Loucy (cell line): ENCODE data around the gene NDRG3.

Source experiments
- H2AFZ ChIP-seq: fragments of 200-600 bp; sonication (generic); 2 replicates; pipeline ENCODE4 v1.6.0; 2016; ENCODE audit warnings: antibody characterized with exemption, mild to moderate bottlenecking, low read length, moderate library complexity
- H3F3A ChIP-seq: fragments of 200-600 bp; 2 replicates; pipeline ENCODE4 v1.6.0; 2016; ENCODE audit warnings: antibody characterized with exemption, low read depth, mild to moderate bottlenecking
- H3K27me3 ChIP-seq: fragments of 200-600 bp; sonication (generic); 2 replicates; pipeline ENCODE4 v1.6.1; 2014; ENCODE audit warnings: low read length, mild to moderate bottlenecking; ENCODE audit not compliant: insufficient read depth, poor library complexity, severe bottlenecking
- H3K36me3 ChIP-seq: fragments of 200-600 bp; sonication (generic); 2 replicates; pipeline ENCODE4 v1.6.1; 2016; ENCODE audit warnings: low read length; ENCODE audit not compliant: insufficient read depth
- H3K4me1 ChIP-seq: fragments of 200-600 bp; sonication (generic); 2 replicates; pipeline ENCODE4 v1.5.1; 2014; ENCODE audit warnings: low read length, mild to moderate bottlenecking; ENCODE audit not compliant: insufficient read depth, poor library complexity, severe bottlenecking
- H3K4me2 ChIP-seq: fragments of 200-600 bp; sonication (generic); 2 replicates; pipeline ENCODE4 v1.6.0; 2014; ENCODE audit warnings: antibody characterized with exemption, low read length, low read depth, mild to moderate bottlenecking; ENCODE audit not compliant: poor library complexity, severe bottlenecking
- H3K4me3 ChIP-seq: fragments of 200-600 bp; sonication (generic); 2 replicates; pipeline ENCODE4 v1.5.1; 2014; ENCODE audit warnings: low read length, mild to moderate bottlenecking, mixed read lengths; ENCODE audit not compliant: poor library complexity, severe bottlenecking
- H3K79me2 ChIP-seq: fragments of 200-600 bp; sonication (generic); 2 replicates; pipeline ENCODE4 v1.6.1; 2014; ENCODE audit warnings: low read length; ENCODE audit not compliant: insufficient read depth
- H3K9ac ChIP-seq: fragments of 200-600 bp; sonication (generic); 2 replicates; pipeline ENCODE4 v1.6.0; 2014; ENCODE audit warnings: mild to moderate bottlenecking, low read depth, low read length, moderate library complexity; ENCODE audit not compliant: poor library complexity, severe bottlenecking
- H3K9me2 ChIP-seq: fragments of 200-600 bp; sonication (generic); replicated peaks from 2 replicates; pipeline ENCODE4 v1.6.1; 2016; ENCODE audit warnings: low read depth, low read length, mixed read lengths
- H3K9me3 ChIP-seq: fragments of 200-600 bp; sonication (generic); 2 replicates; pipeline ENCODE4 v1.6.1; 2014; ENCODE audit warnings: mild to moderate bottlenecking, antibody characterized with exemption, low read length, low read depth; ENCODE audit not compliant: insufficient read depth
- H4K20me1 ChIP-seq: fragments of 200-600 bp; sonication (generic); 2 replicates; pipeline ENCODE4 v1.6.0; 2014; ENCODE audit warnings: antibody characterized with exemption, low read length, mild to moderate bottlenecking; ENCODE audit not compliant: insufficient read depth, poor library complexity, severe bottlenecking
- EZH2phosphoT487 ChIP-seq: fragments of 200-600 bp; IDR thresholded peaks from 2 replicates; pipeline ENCODE4 v1.6.1; 2018; ENCODE audit warnings: antibody characterized with exemption, mild to moderate bottlenecking, moderate library complexity, borderline replicate concordance
- TF ChIP-seq, protein P1 (sequence below): fragments of 200-600 bp; sonication (generic); conservative IDR thresholded peaks from 2 replicates; pipeline ENCODE4 v1.5.1; 2014; ENCODE audit warnings: mild to moderate bottlenecking, antibody characterized with exemption, low read length

NDRG3 gene

DNA sequence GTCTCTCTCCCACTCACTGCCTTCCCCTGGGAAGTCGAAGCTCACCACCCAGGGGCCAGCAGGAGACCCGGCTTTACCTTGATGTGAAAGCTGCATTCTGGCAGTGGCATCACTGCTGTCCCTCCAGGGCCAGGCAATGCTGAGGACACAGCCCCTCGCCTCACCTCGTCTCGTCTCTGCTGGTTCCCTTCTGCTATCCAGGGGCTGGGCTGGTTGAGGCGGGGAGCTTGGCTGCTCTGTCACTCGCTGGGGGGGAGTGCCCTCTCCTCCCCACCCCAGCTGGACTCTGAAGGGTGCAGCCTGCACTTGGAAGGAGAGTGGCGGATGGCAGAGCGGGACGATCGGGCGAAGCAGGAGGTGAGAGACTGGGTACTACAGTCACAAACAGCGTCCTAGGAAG, 40.4 kb upstream of the NDRG3 start:
- Histone ChIP-seq H3K36me3 (peaks cover 10% of the 10 kb centered on the region; the same call in 1 of the 2 replicates), H3K4me1 (no peaks in the 10 kb centered on the region), H3K9me3 (no peaks in the 10 kb centered on the region)

DNA sequence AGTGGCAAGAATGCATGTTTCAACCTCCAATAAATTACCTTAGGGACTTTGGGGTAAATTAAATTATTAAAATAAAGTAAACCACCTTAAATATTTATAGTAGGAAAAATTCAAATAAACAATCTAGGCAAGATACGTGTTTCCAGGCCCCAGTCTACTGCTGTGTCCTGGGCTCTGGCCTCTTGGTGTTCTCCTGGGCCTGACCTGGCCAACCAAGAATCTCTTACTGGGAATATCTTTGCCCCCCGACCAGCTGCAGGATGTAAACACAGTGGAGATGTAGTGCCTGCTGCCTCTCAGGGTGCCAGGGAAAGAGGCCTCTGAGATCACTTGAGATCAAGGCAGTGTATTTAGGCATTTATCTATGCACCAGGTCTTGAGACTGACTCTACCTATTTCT, 39.4 kb upstream of the NDRG3 start:
- H2AFZ ChIP-seq = no peak overlapping the region
- H3K4me1 ChIP-seq = no peaks in the 10 kb centered on the region
- peaks cover 10% of the 10 kb centered on the region; the same call in 1 of the 2 replicates for H3K36me3 ChIP-seq
- no peak overlapping the region for H3K9ac ChIP-seq
- H3K9me2 ChIP-seq = no peaks in the 10 kb centered on the region
- H3K9me3 ChIP-seq = no peaks in the 10 kb centered on the region
- H3K4me2 ChIP-seq = no peak overlapping the region
- no peaks in the 10 kb centered on the region for H3K27me3 ChIP-seq
- H4K20me1 ChIP-seq = no peaks in the 10 kb centered on the region
- no peaks in the 10 kb centered on the region for H3F3A ChIP-seq
- TF ChIP-seq, protein P1, sequence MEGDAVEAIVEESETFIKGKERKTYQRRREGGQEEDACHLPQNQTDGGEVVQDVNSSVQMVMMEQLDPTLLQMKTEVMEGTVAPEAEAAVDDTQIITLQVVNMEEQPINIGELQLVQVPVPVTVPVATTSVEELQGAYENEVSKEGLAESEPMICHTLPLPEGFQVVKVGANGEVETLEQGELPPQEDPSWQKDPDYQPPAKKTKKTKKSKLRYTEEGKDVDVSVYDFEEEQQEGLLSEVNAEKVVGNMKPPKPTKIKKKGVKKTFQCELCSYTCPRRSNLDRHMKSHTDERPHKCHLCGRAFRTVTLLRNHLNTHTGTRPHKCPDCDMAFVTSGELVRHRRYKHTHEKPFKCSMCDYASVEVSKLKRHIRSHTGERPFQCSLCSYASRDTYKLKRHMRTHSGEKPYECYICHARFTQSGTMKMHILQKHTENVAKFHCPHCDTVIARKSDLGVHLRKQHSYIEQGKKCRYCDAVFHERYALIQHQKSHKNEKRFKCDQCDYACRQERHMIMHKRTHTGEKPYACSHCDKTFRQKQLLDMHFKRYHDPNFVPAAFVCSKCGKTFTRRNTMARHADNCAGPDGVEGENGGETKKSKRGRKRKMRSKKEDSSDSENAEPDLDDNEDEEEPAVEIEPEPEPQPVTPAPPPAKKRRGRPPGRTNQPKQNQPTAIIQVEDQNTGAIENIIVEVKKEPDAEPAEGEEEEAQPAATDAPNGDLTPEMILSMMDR = no peak
- no peak for TF ChIP-seq EZH2phosphoT487
- H3K4me3 ChIP-seq = no peak overlapping the region
- no peaks in the 10 kb centered on the region for H3K79me2 ChIP-seq

More for the DNA sequence above, 40.4 kb upstream of the NDRG3 start:
- Histone ChIP-seq H3K79me2 (no peaks in the 10 kb centered on the region), H2AFZ (no peak overlapping the region), H4K20me1 (no peaks in the 10 kb centered on the region), H3K9ac (no peak overlapping the region), H3K4me2 (no peak overlapping the region), H3K9me2 (no peaks in the 10 kb centered on the region), H3K4me3 (no peak overlapping the region), H3F3A (no peaks in the 10 kb centered on the region), H3K27me3 (no peaks in the 10 kb centered on the region)
- TF ChIP-seq EZH2phosphoT487 = no peak
- TF ChIP-seq, protein P1 = no peak

DNA sequence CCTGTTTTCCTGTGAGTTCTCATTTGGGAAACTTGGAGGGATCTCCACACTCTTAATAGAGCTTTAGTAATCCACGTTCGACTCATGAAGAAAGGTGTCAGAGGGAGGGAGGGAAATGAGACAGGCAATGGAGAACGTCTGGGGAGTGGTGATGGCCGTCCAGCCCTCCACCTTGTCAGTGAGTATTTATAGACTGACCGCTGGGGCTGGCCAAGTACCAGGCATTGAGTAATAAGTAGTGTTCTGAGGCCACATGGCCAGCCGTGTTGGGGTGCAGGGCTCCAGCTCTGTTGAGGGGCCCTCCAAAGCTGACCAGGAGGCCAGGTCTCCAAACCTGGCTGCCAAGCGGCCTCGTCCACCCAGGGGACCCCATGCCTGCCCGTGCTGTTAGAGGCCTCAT, 39.0 kb upstream of the NDRG3 start:
- H3K79me2 ChIP-seq = no peaks in the 10 kb centered on the region
- no peak overlapping the region for H3K9ac ChIP-seq
- no peaks in the 10 kb centered on the region for H3K27me3 ChIP-seq
- no peaks in the 10 kb centered on the region for H3K4me1 ChIP-seq
- H4K20me1 ChIP-seq = no peaks in the 10 kb centered on the region
- H2AFZ ChIP-seq = no peak overlapping the region
- no peak overlapping the region for H3K4me3 ChIP-seq
- no peak overlapping the region for H3K4me2 ChIP-seq
- H3K9me3 ChIP-seq = no peaks in the 10 kb centered on the region
- peaks cover 10% of the 10 kb centered on the region; the same call in 1 of the 2 replicates for H3K36me3 ChIP-seq
- H3K9me2 ChIP-seq = no peaks in the 10 kb centered on the region
- no peak for TF ChIP-seq EZH2phosphoT487
- TF ChIP-seq, protein P1 = no peak
- H3F3A ChIP-seq = no peaks in the 10 kb centered on the region
